CD4-positive, alpha-beta T cell (primary cell): ENCODE results near the gene SPSB4. TPM values are rescaled to one million over a fixed set of nuclear protein-coding genes. Genes with fewer than 3 reads are reported as not detected.
A peak's percentile ranks its signal among the peaks of the same experiment; 100 is the strongest.

ENCODE experiments used
- ATAC-seq: fragments of 200-7000 bp; cut with Tn5 transposase; one replicate; pipeline ENCODE4 v1.10.0; 2022; ENCODE audit warnings: mild to moderate bottlenecking; ENCODE audit not compliant: poor library complexity
- CTCF ChIA-PET: fragments of 350-600 bp; sonication (Branson Sonifier 250); formaldehyde crosslinking; loops from one replicate; lab custom pipeline; 2021; ENCODE audit warnings: antibody characterized with exemption, inconsistent platforms; lab: Charles Lee
- POLR2A ChIA-PET: fragments of 350-600 bp; sonication (Branson Sonifier 250); formaldehyde crosslinking; loops from one replicate; lab custom pipeline; 2021; ENCODE audit warnings: antibody characterized with exemption, inconsistent platforms; lab: Charles Lee
- DNase-seq, 14 experiments: peaks; one replicate each; pipeline ENCODE4 v3.0.0-alpha.2; 2013 to 2020; ENCODE audit warnings: mixed read lengths in 2 of 14
- H3K27ac ChIP-seq, 2 donors: one replicate each; pipeline versions ENCODE4 v1.5.1 to v1.7.0; 2013; ENCODE audit warnings: low read length in 2 of 2, low read depth in 1 of 2, mild to moderate bottlenecking in 1 of 2
- H3K27me3 ChIP-seq, 2 experiments: 1 replicate in 1 of 2; 2 replicates in 1 of 2; pipeline versions ENCODE4 v1.6.1 to v1.7.0; 2013; ENCODE audit warnings: low read length in 2 of 2, control low read depth in 1 of 2, mild to moderate bottlenecking in 1 of 2, moderate library complexity in 1 of 2; ENCODE audit not compliant: insufficient read depth in 2 of 2, control insufficient read depth in 1 of 2
- H3K36me3 ChIP-seq: one replicate; pipeline ENCODE4 v1.6.1; 2013; ENCODE audit warnings: low read length, control low read depth; ENCODE audit not compliant: insufficient read depth
- H3K4me1 ChIP-seq: one replicate; pipeline ENCODE4 v1.6.1; 2013; ENCODE audit warnings: low read length, control low read depth; ENCODE audit not compliant: insufficient read depth
- H3K4me3 ChIP-seq: one replicate; pipeline ENCODE4 v1.5.1; 2013; ENCODE audit warnings: mild to moderate bottlenecking, low read length, moderate library complexity
- H3K9me3 ChIP-seq, 2 experiments: 1 replicate in 1 of 2; 2 replicates in 1 of 2; pipeline versions ENCODE4 v1.6.1 to v1.7.0; 2013; ENCODE audit warnings: low read length in 2 of 2, mild to moderate bottlenecking in 2 of 2, control low read depth in 1 of 2, moderate library complexity in 1 of 2; ENCODE audit not compliant: control insufficient read depth in 1 of 2, insufficient read depth in 1 of 2
- H3K27ac Mint-ChIP-seq: one replicate; pipeline ENCODE4 v1.8.0; 2020; ENCODE audit warnings: mixed read lengths
- H3K27me3 Mint-ChIP-seq: one replicate; pipeline ENCODE4 v1.8.0; 2021; ENCODE audit warnings: mixed read lengths
- H3K36me3 Mint-ChIP-seq: one replicate; pipeline ENCODE4 v1.8.0; 2021; ENCODE audit warnings: low read depth, mixed read lengths
- H3K4me1 Mint-ChIP-seq: one replicate; pipeline ENCODE4 v1.8.0; 2021; ENCODE audit warnings: low read depth, mixed read lengths
- H3K4me3 Mint-ChIP-seq: one replicate; pipeline ENCODE4 v1.8.0; 2020; ENCODE audit warnings: mild to moderate bottlenecking, mixed read lengths
- H3K9me3 Mint-ChIP-seq: one replicate; pipeline ENCODE4 v1.8.0; 2020; ENCODE audit warnings: mixed read lengths
- CTCF ChIP-seq: fragments of 200-600 bp; IDR thresholded peaks from one replicate; pipeline ENCODE4 v1.8.0; 2022; ENCODE audit warnings: antibody characterized with exemption, mild to moderate bottlenecking
- intact Hi-C, 2 experiments: fragments of 100-400 bp; cut with DNase I in 1 of 2; cut with micrococcal nuclease in 1 of 2; formaldehyde crosslinking; loops; one replicate each; pipeline versions ENCODE4 v1.15.1 to v1.9.0; 2023 to 2025; cut with DNase I, micrococcal nuclease
- total RNA-seq, 174 experiments: library from RNA in 2 of 174; stranded (reverse) in 2 of 174; gene quantifications; one replicate each; pipeline ENCODE4 v1.2.3 and lab custom pipeline; 2021 to 2026

SPSB4 gene
- total RNA-seq, 2 experiments from 2014 or later, result not detected

GRCh38 chr3:141073580-141073979 lies 22.4 kb downstream of the SPSB4 start:
- peak in 1 of 14 experiments; percentile 5 for DNase-seq
- no peak overlapping the region for H3K4me3 ChIP-seq
- H3K36me3 ChIP-seq, result no peaks in the 10 kb centered on the region
- H3K4me1 ChIP-seq, result peaks cover 5% of the 10 kb centered on the region
- ChIA-PET POLR2A (no interaction called here), CTCF (no interaction called here)
- H3K27me3 Mint-ChIP-seq, result no peaks in the 10 kb centered on the region
- H3K4me3 Mint-ChIP-seq, result no peak overlapping the region
- H3K27me3 ChIP-seq, result no peaks in the 10 kb centered on the region
- intact Hi-C loops, result no loop called here
- no peak overlapping the region for H3K27ac ChIP-seq
- TF ChIP-seq CTCF, result no peak
- H3K9me3 Mint-ChIP-seq, result no peaks in the 10 kb centered on the region
- ATAC-seq, result no peak
- H3K27ac Mint-ChIP-seq, result no peak overlapping the region
- H3K9me3 ChIP-seq, result no peaks in the 10 kb centered on the region
- H3K4me1 Mint-ChIP-seq, result peaks cover 12% of the 10 kb centered on the region
- H3K36me3 Mint-ChIP-seq, result no peaks in the 10 kb centered on the region

GRCh38 chr3:141074529-141074928 lies 23.4 kb downstream of the SPSB4 start:
- H3K27me3 Mint-ChIP-seq, result no peaks in the 10 kb centered on the region
- H3K36me3 Mint-ChIP-seq, result no peaks in the 10 kb centered on the region
- Histone ChIP-seq H3K27me3 (no peaks in the 10 kb centered on the region), H3K4me3 (no peak overlapping the region), H3K4me1 (peaks cover 5% of the 10 kb centered on the region), H3K9me3 (no peaks in the 10 kb centered on the region), H3K36me3 (no peaks in the 10 kb centered on the region), H3K27ac (no peak overlapping the region)
- TF ChIP-seq CTCF, result no peak
- POLR2A ChIA-PET, result no interaction called here
- intact Hi-C loops, result no loop called here
- ATAC-seq (no peak), DNase-seq (peak in 1 of 14 experiments; percentile 23)
- H3K4me3 Mint-ChIP-seq, result no peak overlapping the region
- H3K27ac Mint-ChIP-seq, result no peak overlapping the region
- peaks cover 12% of the 10 kb centered on the region for H3K4me1 Mint-ChIP-seq
- no peaks in the 10 kb centered on the region for H3K9me3 Mint-ChIP-seq
- CTCF ChIA-PET, result no interaction called here

GRCh38 chr3:141076036-141076773 lies 25.1 kb downstream of the SPSB4 start:
- Mint-ChIP-seq H3K4me1 (peaks cover 12% of the 10 kb centered on the region), H3K27me3 (no peaks in the 10 kb centered on the region), H3K27ac (no peak overlapping the region), H3K9me3 (no peaks in the 10 kb centered on the region), H3K4me3 (no peak overlapping the region), H3K36me3 (no peaks in the 10 kb centered on the region)
- CTCF ChIA-PET, result no interaction called here
- DNase-seq, result peak in 1 of 14 experiments; percentile 27
- POLR2A ChIA-PET, result no interaction called here
- intact Hi-C loops, result no loop called here
- H3K4me3 ChIP-seq, result no peak overlapping the region
- no peaks in the 10 kb centered on the region for H3K36me3 ChIP-seq
- H3K9me3 ChIP-seq, result no peaks in the 10 kb centered on the region
- TF ChIP-seq CTCF, result no peak
- H3K27me3 ChIP-seq, result no peaks in the 10 kb centered on the region
- no peak for ATAC-seq
- peaks cover 5% of the 10 kb centered on the region for H3K4me1 ChIP-seq
- H3K27ac ChIP-seq, result no peak overlapping the region
